Measurements from ENCODE around the gene HDHD3.
"Not testable (repeated sequence)": the region's sequence is repeated elsewhere in the genome, so short reads cannot be mapped to it uniquely, and the experiment has no call there.

HDHD3 gene, protein sequence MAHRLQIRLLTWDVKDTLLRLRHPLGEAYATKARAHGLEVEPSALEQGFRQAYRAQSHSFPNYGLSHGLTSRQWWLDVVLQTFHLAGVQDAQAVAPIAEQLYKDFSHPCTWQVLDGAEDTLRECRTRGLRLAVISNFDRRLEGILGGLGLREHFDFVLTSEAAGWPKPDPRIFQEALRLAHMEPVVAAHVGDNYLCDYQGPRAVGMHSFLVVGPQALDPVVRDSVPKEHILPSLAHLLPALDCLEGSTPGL

DNA sequence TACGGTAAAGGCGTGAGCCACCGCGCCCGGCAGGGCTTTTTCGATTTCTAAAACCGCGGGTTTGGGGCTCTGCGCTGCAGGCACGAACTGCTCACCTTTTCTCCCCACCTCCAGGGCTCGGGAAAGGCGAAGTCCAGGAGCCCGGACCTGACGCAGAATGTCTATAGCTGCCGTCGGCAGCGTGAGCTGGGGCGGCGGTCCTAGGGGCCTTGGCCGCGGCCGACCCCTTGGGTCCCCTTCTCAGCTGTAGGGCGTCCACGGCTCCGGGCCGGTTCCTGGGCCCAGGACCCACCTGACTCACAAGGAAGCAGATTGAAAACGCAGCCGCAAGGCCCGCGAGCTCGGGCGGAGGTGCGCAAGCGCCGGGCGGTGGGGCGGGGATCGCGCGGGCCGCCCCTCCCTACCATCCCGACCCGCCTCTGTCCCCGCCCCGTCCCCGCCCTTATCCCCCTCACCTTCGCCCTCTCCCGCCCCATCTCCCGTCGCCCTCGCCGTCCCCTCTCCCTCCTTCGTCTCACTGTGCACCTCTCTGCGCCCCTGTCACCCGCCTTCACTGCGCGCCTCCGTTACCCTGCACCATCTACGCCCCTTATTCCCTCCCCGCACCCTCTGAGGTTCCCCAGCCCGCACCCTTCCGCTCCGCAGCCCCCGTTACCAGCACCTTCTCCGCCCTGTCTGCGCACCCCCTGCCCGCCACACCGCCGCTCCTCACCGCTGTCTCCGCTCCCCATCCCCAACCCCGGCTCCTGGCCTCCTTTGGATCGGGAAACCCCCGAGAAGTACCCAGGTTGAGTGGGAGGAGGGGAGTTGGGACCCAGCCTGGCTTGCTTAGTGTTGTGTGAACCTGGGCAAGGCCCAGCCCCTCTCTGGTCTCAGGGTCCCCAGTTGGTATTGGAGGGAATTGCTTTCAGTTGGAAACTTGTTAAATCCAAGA, at the start of gene HDHD3:
Gene HDHD3 (minus strand): TSS at position 353 of the 934 bp plus-strand sequence. CDS start 2,632 bp downstream, outside the sequence.
- peak; percentile 90 for DNase-seq (ENCODE audit: low spot score)

DNA sequence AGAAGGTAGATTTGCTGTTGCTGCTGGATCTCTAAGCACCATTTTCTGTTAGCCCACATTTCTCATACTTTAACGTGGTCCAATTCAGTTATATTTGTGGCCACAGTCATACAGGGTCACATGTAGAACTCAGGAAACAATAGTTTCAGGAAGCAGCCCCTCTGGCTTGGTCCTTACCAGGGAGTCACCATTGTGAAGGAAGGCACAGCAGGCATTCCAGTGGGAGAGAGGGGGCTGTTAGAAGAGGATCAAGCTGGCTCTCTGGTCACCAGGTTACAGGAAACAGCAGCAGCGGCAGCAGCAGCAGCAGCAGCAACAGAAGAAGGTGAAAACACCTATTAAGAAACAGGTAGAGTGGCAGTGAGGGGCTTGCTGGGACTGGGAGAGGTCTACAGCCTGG, 48.3 kb upstream of the HDHD3 start:
- DNase-seq (ENCODE audit: low spot score), result no peak

DNA sequence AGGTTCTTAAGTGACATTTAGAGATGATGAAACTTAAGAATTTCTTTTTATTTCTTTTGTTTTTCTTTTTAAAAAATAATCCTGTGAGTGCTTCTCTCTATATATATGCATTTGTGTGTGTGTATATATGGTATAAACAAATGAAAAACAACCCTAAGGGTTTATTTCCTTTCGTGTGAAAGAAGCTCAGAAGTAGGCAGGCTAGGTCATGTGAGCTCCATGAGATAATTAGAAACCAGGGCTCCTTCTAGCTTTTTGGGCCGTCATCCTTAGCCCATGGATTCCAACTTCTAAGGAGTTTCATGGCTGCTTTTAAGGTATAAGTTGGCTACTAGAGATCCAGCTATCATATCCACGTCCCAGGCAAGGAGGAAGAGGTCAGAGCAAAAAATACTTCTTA, 44.9 kb upstream of the HDHD3 start:
- DNase-seq (ENCODE audit: low spot score), result no peak

DNA sequence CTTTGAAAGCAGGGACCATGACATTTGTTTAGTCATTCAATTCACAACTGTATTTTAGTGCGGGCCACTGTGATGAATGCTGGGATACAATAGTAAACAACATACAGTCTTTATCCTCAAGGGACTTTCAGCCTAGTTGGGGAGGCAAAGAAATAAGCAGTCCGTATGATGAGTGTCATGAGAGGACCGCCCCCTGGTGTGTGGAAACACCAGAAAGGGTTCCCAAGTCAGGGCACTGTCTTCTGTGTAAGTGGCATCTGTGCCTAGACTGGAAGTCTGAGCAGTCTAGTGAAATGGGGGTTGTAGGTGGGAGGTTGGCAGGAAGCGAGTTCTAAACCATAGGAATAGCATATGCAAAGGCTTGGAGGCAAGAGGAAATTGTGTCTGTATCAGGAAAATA, 40.6 kb upstream of the HDHD3 start:
- DNase-seq (ENCODE audit: low spot score), result no peak

DNA sequence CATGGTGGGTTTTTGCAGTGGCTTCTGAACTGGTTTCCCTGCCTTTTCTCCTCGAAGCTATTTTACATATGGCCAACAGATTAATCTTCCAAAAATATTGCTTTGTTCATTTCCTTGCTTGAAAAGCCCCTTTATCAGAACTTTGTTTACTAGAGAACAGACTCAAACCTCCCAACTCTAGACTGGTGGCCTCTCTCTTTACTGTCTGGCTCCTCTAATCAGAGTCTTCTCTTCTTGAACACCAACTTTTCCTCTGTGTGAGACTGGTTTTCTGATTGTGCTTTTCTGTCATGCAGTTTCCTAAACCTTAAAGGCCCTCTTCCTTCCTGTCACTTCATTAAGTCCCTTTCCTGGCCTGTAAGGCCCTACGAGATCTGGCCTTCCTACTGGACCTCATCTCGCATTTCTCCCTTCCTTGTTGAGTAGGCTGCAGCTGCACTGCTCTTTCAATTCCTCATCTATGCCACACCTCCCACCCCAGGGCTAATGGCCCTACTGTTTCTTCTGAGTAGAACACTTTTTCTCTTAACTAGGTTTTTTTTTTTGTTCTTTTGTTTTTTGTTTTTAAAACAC, 39.4 kb upstream of the HDHD3 start:
- no peak for DNase-seq (ENCODE audit: low spot score)

DNA sequence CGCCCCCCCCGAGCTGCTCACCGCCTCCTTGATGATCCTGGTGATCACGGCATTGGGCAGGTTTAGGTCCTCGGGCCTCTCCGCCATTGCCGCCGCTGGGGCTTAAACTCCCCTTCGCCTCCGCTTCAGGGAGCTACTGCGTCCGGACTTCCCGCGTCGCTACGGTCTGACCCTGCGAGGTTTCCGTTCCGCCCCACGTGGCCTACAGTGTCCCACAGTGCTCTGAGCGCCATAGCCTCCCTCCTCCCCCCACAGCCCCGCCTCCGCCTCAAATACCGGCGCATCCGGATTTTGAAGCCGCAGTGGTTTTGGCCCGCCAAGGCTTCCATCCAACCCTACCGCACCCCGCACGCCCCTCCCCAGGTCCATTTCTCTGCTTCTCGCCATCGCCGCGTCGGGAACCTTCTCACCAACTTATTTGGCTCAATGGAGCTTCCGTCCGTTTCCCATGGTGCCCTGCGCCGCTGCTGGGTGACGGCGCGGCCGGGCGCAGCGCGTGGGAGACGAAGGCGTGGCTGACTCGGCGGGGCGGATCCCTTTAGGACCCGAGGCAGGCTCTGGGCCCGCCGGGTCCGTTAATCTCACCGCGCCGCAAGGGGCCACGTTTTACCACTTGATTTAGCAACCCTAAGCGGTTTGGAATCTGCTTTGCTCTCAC, 33.5 kb upstream of the HDHD3 start, which contains the start of the genes C9orf43 and POLE3:
Gene C9orf43 (plus strand): TSS at position 541 of the 658 bp plus-strand sequence. CDS start 2,747 bp downstream, outside the sequence.
Gene POLE3 (minus strand): TSS at position 469 of the 658 bp plus-strand sequence. CDS start 382 bp downstream, at position 87.
- peak; percentile 96 for DNase-seq (ENCODE audit: low spot score)

DNA sequence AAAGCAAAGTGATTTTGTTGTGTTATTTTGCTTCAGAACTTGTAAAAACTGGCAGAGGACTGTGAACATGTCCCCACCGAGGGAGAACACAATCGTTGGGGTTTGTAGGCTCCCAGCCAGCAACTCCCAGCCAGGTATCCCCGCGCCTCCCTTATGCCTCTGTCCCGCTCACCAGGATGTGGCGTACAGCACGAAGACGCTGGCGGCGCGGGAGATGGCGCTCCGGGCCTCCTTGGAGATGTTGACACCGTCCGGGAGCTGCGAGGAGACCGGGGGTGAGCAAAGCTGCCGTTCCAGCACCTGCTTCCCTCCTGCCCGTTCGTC, 33.1 kb upstream of the HDHD3 start:
- DNase-seq (ENCODE audit: low spot score), result no peak

DNA sequence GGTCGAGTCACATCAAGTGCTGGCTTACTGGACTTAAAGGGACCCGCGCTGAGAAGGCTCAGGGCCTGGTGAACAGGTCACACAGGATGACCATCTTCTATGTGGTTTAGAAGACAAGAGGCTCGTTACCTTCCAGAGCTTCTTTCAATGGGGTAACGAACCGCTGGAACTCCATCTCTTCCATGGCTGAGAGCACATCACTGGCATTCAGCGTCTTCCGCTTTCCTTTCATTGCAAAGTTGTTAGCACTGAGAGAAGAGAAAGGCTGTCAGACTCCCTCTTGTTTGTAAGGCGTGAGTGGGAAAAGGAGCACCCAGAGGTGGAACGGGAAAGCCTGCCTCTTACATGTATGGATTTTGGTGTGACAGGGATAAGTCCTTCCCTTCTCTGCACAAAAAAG, 32.7 kb upstream of the HDHD3 start:
- DNase-seq (ENCODE audit: low spot score), result no peak

DNA sequence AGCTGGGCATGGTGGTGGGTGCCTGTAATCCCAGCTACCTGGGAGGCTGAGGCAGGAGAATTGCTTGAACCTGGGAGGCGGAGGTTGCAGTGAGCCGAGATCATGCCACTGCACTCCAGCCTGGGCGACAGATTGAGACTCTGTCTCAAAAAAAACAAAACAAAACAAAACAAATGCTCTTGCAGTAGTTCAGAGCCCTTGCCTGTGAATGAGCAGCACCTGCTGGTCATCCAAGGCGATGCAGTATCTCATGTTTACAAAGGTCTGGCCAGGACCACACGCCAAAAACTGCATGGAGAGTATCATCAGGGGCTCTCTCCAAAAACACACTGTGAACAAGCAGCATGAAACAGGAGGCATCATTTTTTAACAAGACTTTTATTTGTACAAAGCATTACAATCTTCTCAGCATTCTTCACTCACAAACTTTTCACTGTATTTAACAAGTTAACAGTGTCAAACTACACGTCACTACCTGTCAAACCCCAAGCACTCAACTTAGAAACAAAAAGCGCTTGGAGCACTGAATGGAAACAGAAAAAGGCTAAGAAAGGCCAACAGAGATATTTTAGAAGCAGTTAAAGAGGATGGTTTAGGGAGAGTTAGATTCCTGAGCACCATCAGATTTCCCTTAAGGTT, 30.2 kb upstream of the HDHD3 start:
- DNase-seq (ENCODE audit: low spot score), result peak; percentile 65

DNA sequence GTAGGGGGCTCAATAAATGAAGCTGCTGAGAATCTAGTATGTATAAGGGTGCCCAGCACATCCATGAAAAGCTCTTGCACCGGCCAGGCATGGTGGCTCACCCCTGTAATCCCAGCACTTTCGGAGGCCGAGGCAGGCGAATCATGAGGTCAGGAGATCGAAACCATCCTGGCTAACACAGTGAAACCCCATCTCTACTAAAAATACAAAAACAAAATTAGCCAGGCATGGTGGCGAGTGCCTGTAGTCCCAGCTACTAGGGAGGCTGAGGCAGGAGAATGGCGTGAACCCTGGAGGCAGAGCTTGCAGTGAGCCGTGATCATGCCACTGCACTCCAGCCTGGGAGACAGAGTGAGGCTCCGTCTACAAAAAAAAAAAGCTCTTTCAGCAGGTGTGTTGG, 29.6 kb upstream of the HDHD3 start:
- not testable (repeated sequence) for DNase-seq (ENCODE audit: low spot score)

DNA sequence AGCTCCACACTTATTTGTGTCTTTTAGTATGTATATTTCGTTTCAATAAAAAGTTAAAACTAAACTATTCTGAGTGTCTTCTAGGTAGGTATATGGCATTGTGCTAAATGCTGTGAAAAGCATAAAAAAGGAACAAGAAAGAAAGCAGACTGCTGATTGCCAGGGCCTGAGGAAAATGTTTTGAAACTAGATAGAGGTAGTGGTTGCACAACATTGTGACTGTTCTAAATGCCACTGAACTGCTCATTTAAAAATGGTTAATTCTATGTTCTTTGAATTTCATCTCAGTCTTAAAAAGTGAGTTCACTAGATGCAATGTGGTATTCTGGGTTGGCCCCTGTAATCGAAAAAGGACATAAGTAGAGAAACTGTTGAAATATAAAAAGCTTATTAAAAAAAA, 26.9 kb upstream of the HDHD3 start:
- no peak for DNase-seq (ENCODE audit: low spot score)

DNA sequence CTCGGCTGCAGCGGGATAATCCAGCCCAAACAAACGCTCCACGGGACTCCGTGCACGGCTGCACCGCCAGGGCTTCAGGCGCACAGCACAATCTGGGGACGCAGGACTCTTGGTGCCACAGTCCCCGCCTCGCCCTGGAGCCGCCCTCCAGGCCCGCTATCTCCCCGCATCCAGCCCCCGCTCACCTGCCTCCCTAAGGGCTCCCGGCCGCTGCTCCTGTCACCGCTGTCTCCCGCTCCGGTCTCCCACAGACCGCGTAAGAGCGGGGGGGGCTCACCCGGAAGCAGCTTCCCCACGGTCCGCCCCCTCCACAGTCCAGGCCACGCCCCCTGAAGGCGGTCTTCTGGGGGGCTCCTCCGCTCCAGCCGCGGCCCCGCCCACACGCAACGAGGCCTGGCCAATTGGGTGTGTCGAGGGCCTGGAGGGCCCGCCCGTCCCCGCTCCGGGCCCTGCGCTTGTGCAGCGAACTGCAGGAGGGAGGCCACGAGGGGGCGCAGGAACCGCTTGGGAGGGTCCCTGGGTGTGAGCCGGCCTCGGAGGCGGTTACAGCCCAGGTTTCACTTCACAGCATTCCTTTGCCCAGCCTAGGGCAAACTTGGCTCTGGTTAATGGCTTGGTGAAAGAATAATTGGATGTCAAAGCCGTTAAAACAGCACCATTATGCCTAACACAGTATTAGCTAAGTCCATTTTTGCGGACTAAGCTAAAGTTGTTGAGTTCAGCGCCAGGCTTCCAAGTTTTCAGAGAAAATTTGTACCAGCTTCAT, 24.4 kb upstream of the HDHD3 start, which contains the start of gene ALAD:
Gene ALAD (minus strand): TSS at position 258 of the 766 bp plus-strand sequence. CDS start 7,725 bp downstream, outside the sequence.
- DNase-seq (ENCODE audit: low spot score), result peak; percentile 99

DNA sequence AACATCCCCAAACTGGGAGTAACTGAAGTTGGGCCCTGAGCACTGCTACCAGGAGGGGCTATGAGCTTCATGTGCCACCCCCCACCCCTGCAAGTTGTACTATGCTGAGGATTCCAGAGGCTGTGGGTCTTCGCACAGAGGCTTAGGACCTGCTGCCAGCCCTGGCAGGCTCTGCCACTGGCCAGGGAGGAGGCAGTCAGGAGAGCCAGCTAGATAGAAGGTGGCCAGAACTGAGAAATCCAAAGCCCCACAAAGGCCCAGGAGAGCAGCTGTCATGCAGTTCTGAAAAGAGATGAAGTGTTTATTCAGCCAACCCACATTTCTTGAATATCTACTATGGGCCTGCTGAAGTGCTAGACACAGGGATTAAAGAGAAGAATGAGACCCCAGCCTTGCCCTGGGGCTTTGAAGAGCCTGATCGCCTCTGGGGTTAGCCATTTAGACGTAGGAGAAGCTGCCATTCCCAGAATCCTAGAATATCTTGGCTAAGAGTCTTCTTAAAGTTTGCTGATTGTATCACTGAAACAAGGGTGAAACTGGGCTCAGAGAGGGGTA, 22.9 kb upstream of the HDHD3 start:
- no peak for DNase-seq (ENCODE audit: low spot score)

DNA sequence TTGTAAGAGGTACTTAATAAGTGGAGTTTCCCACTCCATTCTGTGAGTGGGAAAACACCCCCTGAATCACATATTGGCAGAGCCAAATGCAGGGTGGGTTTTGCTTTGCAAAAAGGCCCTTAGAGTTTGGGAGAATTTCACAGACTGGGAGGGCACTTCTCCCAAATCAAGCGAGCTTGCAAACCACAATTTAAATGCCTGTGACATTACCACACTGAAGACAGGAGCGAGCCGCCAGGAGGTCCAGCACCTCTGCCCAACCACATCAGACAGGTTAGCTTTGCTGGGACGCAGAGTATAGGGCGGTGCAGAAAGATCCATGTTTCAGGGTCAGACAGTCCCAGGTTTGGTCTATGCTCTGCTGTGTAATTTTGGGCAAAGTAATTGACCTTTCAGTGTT, 22.0 kb upstream of the HDHD3 start:
- no peak for DNase-seq (ENCODE audit: low spot score)

DNA sequence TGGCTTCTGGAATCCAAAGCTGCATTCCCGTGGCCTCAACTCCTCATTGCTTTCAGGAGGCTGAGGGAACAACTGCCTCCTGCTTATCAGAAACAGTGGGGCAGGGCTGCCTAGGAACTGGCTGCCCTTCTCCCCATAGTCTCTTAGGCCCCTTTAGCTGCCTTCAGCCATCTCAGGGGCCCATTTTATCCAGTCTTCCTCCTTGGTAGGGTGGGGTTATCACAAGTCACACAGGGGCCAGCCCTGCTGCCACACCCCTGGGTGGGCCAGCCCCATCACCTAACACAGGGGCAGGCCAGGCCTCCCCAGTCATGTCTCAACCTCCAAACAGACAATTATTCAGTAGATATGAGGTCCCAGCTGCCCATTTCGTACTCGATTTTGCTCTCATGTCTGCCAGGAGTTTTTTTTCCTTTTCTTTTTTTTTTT, 20.4 kb upstream of the HDHD3 start:
- DNase-seq (ENCODE audit: low spot score), result no peak

DNA sequence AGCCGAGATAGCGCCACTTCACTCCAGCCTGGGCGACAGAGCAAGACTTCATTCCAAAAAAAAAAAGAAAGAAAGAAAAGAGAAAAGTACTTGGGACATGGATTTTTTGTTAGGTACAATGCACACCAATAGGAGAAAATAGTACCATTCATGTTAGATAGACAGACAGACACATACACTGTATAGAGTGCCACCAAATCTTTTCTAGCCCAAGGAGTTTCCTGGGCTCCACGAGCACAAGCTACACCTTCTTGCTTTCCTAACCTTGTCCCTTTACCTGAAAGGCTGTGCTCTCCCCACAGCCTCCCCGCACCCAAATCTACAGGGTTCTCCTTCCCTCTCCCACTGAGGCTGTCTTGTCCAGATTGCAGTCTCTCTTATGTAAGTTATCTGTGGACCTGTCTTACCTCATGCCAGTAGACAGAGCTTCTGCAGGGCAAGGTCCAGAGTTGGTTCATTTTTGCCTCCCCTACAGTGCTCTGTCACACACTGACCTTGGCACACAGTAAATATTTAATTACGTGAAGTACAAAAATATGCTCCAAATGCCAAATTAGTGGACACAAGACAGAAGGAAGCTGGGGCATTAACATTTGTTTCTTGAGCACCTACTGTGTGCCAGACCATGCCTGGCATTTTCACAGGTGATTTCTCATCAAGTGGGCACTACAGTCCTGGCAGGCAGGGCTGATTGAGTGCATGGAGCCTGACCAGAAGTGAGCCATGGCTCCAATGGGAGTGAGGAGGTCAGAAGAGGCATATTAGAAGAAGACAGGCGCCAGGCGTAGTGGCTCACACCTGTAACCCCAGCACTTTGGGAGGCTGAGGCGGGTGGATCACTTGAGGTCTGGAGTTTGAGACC, 18.4 kb upstream of the HDHD3 start:
- no peak for DNase-seq (ENCODE audit: low spot score)

DNA sequence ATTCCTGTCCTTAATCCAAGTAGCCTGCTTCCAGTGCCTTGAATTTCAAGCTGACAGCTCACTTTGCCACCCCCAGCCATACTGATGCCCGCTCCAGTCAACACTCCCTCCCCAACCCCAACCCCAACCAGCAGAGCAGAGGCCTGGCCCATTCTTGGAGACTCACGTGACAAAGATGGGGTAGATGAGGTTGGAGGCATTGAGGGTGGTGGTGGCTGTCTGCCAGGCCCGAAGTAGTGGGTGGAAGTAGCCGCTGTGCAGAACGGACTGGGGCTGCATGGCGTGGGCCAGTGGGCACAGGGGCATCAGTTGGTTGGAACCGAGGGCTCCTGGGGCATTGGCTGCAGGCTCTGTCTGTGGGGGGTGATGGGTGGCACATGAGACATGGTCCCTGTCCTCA, 16.5 kb upstream of the HDHD3 start:
- no peak for DNase-seq (ENCODE audit: low spot score)

DNA sequence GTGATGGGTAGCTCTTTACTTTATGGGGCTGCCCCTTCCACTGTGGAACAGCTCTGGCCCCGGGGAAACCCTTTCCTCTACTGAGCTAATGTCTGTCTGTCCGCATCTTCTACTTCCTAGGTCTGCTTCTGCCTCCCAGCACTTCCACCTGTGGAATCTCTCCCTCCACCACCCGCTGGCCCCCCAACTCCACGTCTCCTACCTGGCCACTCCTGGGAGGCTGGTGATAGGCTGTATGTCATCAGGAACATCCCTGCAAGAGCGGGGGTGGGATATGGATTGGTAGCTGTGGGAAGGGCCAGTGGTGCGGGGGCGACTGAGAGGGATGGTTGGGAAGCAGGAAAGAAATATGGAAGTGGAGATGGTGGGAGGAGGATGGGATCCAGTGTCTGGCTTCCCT, 15.1 kb upstream of the HDHD3 start:
- DNase-seq (ENCODE audit: low spot score), result no peak

DNA sequence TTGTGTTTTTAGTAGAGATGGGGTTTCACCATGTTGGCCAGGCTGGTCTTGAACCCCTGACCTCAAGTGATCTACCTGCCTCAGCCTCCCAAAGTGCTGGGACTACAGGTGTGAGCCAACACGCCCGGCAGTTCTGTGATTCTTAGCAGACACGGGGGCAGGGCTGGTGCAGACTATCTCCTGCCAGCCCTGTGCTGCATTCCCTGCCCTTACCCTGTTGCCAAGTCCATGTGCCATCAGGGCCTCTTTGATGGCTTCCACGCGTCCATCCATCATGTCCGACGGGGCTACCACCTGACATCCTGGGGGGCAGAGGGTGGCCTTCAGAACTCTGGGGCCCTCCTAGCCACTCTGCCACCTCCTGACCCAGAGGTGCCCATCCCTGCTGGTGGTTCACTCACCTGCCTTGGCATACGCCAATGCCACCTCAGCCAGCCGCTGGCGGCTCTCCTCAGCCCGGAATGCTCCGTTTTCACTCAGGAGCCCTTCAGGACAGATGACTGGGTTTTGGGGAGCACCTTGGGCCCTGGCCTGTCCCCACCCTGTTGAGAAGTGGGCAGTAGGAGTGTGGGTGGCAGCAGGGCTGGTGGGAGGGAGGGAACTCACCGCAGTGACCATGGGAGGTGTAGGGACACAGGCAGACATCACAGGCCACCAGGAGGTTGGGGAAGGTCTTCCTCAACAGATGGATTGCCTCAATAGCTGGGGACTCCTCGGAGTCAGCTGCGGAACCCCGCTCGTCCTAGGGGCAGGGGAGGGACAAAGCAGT, 13.6 kb upstream of the HDHD3 start:
- DNase-seq (ENCODE audit: low spot score), result no peak

All from AG08395 (cell line).